Stimulated activated memory B cell treated with anti-CD40 and anti-IgM and Interleukin-4, amounts not matched to agents 10 μg/mL and 1 μg/mL and 100 μg/mL, for 72 hours (primary cell): ENCODE measurements around the gene TRABD2A.
A peak's percentile ranks its signal among the peaks of the same experiment; 100 is the strongest.

Experiments used
- ATAC-seq: fragments of 150-1000 bp; cut with Tn5 transposase; 2 replicates; pipeline ENCODE4 v1.10.0; 2021
- H3K27ac Mint-ChIP-seq: one replicate; pipeline ENCODE4 v1.8.0; 2022; ENCODE audit warnings: mild to moderate bottlenecking, mixed read lengths
- H3K27me3 Mint-ChIP-seq: one replicate; pipeline ENCODE4 v1.8.0; 2022; ENCODE audit warnings: mixed read lengths
- H3K36me3 Mint-ChIP-seq: one replicate; pipeline ENCODE4 v1.8.0; 2022; ENCODE audit warnings: mixed read lengths
- H3K4me1 Mint-ChIP-seq: one replicate; pipeline ENCODE4 v1.8.0; 2022; ENCODE audit warnings: mixed read lengths
- H3K4me3 Mint-ChIP-seq: one replicate; pipeline ENCODE4 v1.8.0; 2022; ENCODE audit warnings: mild to moderate bottlenecking, moderate library complexity, mixed read lengths
- H3K9me3 Mint-ChIP-seq: one replicate; pipeline ENCODE4 v1.8.0; 2022; ENCODE audit warnings: mixed read lengths

The TRABD2A gene

DNA sequence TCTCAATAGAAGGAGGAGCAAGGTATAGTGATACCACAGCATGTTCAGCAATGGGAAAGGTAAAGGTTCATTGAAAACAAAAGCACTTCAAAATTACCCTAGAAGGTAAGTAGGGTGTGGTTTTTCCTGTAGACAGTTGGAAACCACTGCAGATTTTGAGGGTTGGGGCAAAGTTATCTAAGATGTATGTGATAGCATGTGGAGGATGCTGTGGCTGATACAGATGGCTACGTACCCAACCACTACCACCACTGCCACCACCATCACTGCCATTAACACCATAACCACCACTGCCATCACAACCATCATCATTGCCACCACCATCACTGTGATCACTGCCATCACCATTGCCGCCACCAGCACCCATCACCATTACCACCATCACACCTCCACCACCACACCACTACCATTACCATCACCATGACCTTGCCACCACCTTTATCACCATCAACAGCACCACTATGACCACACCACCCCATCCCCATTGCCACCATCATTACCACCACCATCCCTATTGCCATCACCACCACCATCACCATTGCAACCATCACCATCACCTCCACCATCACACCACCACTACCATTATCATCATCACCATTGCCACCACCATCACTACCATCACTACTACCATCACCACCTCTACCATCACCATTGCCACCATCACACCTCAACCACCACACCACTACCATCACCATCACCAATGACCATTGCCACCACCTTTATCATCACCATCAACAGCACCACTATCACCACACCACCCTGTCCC, 28.2 kb upstream of the TRABD2A start:
- no peak overlapping the region for H3K4me3 Mint-ChIP-seq
- peaks cover 39% of the 10 kb centered on the region for H3K4me1 Mint-ChIP-seq
- H3K9me3 Mint-ChIP-seq = peaks cover 11% of the 10 kb centered on the region

DNA sequence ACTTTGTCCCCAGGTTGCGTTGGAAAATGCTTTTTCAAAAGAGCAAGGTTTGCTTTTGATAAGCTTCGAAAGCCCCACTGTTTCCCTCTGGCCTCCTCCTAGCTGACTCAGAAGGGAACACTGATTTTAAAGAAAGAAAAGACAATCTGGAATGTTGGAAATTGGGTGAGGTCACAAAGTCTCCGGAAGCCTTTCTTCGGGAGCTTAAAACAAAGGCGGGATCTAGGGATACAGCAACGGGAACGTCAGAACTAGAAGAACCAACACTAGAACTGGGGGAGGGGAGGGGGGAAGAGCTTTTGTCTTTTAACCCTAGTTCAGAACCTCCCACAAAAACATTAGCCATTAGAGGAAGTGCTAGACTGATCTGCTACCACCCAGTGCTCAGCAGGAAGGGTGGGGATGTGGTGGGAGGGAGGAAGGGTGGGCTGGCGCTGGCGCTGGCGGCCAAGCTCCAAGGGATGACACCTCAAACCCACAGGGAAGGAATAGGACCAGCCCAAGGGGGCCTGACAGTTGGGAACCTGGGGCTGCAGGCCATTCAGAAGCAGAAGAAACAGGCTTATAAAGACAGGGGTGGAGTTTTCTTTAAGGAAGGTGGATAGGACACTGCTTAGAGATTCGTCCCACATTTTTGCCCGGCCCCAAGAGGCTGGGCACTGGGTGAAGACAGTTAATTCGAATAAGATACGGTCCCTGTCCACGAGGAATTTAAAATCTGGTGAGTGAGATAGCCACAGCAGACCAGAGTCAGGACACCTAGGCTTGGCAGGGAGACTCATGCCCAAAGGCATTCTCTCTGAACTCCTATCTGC, 26.2 kb upstream of the TRABD2A start:
- Mint-ChIP-seq H3K4me3 (peak overlapping the region; percentile 99), H3K36me3 (peaks cover 42% of the 10 kb centered on the region), H3K9me3 (peaks cover 11% of the 10 kb centered on the region), H3K27ac (peak overlapping the region; percentile 96), H3K4me1 (peaks cover 39% of the 10 kb centered on the region), H3K27me3 (no peaks in the 10 kb centered on the region)
- ATAC-seq = peak; percentile 65

More for the DNA sequence above, 28.2 kb upstream of the TRABD2A start:
- ATAC-seq = no peak
- H3K36me3 Mint-ChIP-seq = peaks cover 42% of the 10 kb centered on the region
- H3K27ac Mint-ChIP-seq = no peak overlapping the region
- H3K27me3 Mint-ChIP-seq = no peaks in the 10 kb centered on the region

DNA sequence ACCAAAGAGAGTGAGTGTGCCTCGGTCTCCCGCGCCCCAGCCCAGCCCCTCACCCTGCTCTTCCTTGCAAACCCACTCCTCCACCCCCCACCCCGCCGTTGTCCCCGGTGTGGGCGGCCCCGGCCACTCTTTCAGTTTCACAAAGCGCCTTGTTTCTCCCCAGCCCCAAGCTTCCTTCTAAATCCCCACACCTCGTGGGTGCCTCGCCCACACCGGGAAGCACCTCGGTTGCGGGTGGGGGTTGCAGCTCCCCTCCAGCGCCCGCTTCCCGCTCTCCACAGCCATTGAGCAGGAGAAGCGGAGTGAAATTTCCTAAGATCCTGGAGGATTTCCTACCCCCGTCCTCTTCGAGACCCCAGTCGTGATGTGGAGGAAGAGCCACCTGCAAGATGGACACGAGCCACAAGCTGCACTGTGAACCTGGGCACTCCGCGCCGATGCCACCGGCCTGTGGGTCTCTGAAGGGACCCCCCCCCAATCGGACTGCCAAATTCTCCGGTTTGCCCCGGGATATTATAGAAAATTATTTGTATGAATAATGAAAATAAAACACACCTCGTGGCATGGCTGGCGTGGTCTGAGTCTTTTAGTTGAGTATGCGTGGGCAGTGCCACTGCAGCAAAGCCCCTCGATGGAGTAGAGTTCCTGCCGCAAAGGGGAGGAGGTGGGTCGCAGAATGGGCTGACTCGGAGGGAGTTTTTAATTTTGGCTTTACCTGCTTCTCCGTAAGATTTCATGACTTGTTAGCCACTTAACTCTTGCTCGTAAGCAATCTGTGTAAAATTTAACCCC, 25.4 kb upstream of the TRABD2A start:
- Mint-ChIP-seq H3K4me1 (peaks cover 44% of the 10 kb centered on the region), H3K4me3 (peak overlapping the region; percentile 99), H3K27ac (peak overlapping the region; percentile 96), H3K9me3 (peaks cover 11% of the 10 kb centered on the region), H3K36me3 (peaks cover 42% of the 10 kb centered on the region), H3K27me3 (no peaks in the 10 kb centered on the region)
- peak; percentile 54 for ATAC-seq

DNA sequence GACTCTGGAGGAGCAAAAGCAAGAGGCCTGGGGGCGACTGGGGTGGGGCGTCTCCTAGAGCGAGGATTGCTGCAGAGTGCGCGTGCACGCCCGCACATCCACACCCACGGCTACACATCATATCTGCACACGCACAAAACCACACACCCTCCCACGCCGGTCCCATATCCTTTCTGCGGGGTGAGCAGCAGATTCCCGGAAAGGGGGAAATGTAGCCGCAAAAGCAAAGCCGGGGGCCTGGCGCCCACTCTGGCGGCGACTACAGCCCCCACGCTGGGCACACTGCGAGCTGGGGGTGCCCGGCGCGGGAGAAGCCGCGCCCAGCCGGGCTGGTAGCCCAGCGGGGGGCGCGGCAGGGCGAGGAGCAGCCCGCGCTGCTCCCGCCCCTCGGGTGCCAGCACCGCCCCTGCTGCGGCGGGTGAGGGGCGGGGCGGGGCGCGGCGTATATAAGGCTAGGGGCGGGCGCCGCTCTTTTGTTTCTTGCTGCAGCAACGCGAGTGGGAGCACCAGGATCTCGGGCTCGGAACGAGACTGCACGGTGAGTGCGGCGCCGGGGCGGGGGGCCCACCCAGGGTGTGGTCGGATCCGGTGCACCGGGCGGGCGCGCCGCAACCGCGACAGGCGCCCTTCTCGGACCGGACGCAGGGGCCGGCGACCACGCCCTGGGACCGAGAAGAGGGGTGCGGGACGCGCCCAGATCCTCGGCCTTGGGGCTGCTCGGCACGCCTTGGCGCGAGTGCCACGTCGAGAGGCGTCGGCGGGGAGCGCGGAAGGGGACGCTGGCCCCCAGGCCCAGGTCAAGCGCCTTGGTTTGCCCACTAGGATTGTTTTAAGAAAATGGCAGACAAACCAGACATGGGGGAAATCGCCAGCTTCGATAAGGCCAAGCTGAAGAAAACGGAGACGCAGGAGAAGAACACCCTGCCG, 24.6 kb upstream of the TRABD2A start, which contains the start of gene TMSB10:
Gene TMSB10 (plus strand): TSS at position 476 of the 927 bp plus-strand sequence.
- H3K9me3 Mint-ChIP-seq = peaks cover 11% of the 10 kb centered on the region
- H3K36me3 Mint-ChIP-seq = peaks cover 42% of the 10 kb centered on the region
- H3K4me3 Mint-ChIP-seq = peak within 1 kb of the TSS; percentile 99
- peak within 1 kb of the TSS; percentile 96 for H3K27ac Mint-ChIP-seq
- H3K4me1 Mint-ChIP-seq = peaks cover 52% of the 10 kb centered on the region
- no peaks in the 10 kb centered on the region for H3K27me3 Mint-ChIP-seq
- ATAC-seq = peak; percentile 91

DNA sequence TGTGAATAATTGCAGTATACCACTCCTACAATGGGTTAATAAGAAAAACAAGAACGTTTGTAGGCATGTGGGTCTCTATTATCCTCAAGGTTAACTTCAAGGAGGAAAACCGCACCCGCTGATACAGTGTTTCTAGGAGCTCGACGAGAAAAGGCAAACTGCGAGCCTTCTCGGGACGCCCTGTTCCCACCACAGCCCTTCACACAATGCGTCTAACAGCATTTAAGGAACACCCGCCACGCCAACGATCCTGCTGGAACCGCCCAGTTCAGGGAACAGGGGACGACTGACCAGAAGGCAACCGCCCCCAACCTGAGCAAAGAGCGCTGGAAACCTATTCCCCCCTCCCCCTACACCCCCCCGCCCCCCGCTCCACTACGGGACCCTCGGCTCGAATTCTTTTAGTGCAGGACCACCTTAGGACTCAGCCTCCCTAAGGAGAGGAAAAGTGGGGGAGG, 23.9 kb upstream of the TRABD2A start:
- ATAC-seq = no peak
- peaks cover 8% of the 10 kb centered on the region for H3K9me3 Mint-ChIP-seq
- no peaks in the 10 kb centered on the region for H3K27me3 Mint-ChIP-seq
- peak overlapping the region; percentile 96 for H3K27ac Mint-ChIP-seq
- peaks cover 38% of the 10 kb centered on the region for H3K36me3 Mint-ChIP-seq
- H3K4me3 Mint-ChIP-seq = peak overlapping the region; percentile 99
- peaks cover 48% of the 10 kb centered on the region for H3K4me1 Mint-ChIP-seq

DNA sequence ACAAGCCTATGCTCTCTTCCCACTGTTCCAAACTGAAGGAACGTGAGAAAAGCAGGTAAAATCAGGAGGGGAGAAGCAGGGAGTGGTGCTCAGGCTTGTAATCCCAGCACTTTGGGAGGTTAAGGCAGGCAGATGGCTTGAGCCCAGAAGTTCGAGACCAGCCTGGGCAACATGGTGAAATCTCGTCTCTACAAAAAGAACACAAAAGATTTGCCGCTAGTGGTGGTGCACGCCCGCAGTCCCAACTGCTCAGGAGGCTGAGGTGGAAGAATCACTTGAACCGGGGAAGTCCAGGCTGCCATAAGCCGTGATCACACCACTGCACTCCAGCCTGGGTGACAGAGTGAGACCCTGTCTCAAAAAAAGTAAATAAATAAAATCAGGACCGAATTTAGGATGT, 23.3 kb upstream of the TRABD2A start:
- H3K9me3 Mint-ChIP-seq = peaks cover 2% of the 10 kb centered on the region
- peaks cover 42% of the 10 kb centered on the region for H3K4me1 Mint-ChIP-seq
- no peaks in the 10 kb centered on the region for H3K27me3 Mint-ChIP-seq
- ATAC-seq = no peak
- H3K36me3 Mint-ChIP-seq = peaks cover 32% of the 10 kb centered on the region
- H3K4me3 Mint-ChIP-seq = peak overlapping the region; percentile 99
- H3K27ac Mint-ChIP-seq = peak overlapping the region; percentile 96

DNA sequence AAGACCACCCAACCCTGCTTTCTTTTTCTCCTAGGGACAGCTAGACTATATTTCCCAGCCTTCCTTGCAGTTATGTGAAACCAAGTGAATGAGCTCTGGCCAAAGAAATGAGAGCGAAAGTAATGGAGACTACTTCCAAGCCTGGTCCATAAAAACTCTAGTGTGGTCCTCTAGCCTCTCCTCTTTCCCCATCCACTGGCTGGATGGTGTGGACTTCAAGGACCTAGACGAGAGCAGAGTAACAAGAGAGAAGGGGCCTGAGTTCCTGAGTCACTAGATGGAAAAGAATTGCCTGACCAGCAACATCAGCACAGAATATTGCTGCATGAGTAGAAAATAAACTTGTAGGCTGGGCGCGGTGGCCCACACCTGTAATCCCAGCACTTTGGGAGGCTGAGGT, 21.6 kb upstream of the TRABD2A start:
- Mint-ChIP-seq H3K36me3 (peaks cover 16% of the 10 kb centered on the region), H3K4me3 (no peak overlapping the region), H3K27ac (no peak overlapping the region), H3K9me3 (no peaks in the 10 kb centered on the region), H3K27me3 (no peaks in the 10 kb centered on the region), H3K4me1 (peaks cover 39% of the 10 kb centered on the region)
- ATAC-seq = no peak

DNA sequence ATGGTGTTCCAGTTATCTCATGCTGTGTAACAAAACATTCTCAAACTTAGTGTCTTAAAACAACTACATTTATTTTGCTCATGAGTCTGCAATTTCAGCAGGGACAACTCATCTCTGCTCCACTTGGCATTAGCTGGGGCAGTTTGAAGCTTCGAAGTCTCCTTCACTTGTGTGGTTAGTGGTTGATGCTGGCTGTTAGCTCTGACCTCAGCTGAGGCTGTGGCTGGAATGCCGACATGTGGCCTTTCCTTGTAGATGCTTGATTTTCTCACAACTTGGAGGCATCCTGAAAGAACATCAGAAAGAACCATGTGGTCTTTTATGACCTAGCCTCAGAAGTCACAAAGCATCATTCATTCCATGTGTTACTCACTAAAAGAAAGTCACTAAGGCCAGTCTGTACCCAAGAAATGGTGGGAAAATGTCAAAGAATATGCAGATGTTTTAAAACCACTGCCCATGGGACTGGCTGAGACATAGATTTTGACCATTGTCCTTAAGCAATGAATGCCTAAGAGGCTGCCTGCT, 20.8 kb upstream of the TRABD2A start:
- peak overlapping the region; percentile 17 for H3K27ac Mint-ChIP-seq
- peaks cover 36% of the 10 kb centered on the region for H3K4me1 Mint-ChIP-seq
- no peak overlapping the region for H3K4me3 Mint-ChIP-seq
- ATAC-seq = no peak
- peaks cover 7% of the 10 kb centered on the region for H3K36me3 Mint-ChIP-seq
- no peaks in the 10 kb centered on the region for H3K9me3 Mint-ChIP-seq
- no peaks in the 10 kb centered on the region for H3K27me3 Mint-ChIP-seq

DNA sequence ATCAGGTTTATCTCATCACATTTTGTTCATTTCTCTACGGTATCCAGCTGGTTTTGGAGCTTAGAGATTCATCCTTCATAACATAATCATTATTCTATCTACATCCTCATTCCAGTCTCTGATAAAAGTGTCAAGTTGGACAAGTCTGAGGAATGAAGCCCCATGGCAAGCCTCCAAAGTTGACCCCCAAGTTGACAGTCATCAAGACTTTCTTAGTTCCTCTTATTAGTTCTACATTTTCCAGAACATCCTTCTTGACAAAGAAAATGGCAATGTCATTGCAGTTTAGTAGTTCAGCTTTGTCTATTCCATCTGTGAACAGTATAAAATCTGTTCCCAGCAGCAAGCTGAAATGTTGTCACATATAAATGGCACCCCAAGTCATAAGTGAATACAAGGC, 20.1 kb upstream of the TRABD2A start:
- peaks cover 39% of the 10 kb centered on the region for H3K4me1 Mint-ChIP-seq
- peaks cover under 1% of the 10 kb centered on the region for H3K36me3 Mint-ChIP-seq
- H3K9me3 Mint-ChIP-seq = no peaks in the 10 kb centered on the region
- no peak overlapping the region for H3K4me3 Mint-ChIP-seq
- H3K27ac Mint-ChIP-seq = peak overlapping the region; percentile 17
- no peaks in the 10 kb centered on the region for H3K27me3 Mint-ChIP-seq
- ATAC-seq = no peak

DNA sequence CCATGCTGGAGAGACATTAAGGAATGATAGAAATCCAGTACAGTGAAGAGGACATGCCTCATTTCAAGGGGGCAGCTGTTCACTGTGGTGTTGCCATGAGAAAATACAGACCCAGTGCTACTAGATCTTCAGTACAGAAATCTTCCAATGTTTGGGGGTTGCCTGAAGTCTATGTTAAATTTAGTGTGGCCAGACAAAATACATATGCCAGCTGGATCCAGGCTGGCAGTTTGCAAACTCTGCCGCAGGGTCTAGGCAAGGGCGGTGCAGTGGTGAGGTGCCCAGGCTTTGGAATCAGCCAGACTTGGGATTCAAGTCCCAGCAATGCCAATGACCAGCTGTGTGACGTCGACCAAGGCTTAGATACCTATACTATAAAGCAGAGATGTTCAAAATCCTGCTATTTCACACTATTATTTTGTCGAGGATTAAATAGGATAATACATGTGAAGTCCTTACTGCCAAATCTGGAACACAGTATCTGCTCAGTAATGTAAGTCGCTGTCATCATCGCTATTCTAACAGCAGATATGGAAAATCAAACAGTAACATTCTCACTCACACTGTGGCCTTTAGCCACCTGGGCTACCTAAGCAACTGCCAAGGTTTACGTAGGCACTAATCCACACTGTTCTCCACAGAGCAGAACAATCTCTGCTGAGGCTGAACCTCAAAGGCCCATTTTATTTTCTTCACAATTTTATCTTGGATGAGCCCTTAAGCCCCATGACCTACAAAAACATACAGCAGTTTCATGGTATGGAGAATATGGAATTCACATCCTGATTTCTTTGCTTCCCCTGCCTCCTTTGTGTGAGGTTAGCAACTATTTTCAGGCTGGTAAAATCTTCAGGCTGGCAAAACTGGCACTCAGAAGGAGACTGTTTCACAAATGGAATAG, 18.7 kb upstream of the TRABD2A start:
- peak overlapping the region; percentile 89 for H3K27ac Mint-ChIP-seq
- no peaks in the 10 kb centered on the region for H3K9me3 Mint-ChIP-seq
- no peaks in the 10 kb centered on the region for H3K27me3 Mint-ChIP-seq
- no peaks in the 10 kb centered on the region for H3K36me3 Mint-ChIP-seq
- no peak for ATAC-seq
- H3K4me3 Mint-ChIP-seq = no peak overlapping the region
- peaks cover 53% of the 10 kb centered on the region for H3K4me1 Mint-ChIP-seq

DNA sequence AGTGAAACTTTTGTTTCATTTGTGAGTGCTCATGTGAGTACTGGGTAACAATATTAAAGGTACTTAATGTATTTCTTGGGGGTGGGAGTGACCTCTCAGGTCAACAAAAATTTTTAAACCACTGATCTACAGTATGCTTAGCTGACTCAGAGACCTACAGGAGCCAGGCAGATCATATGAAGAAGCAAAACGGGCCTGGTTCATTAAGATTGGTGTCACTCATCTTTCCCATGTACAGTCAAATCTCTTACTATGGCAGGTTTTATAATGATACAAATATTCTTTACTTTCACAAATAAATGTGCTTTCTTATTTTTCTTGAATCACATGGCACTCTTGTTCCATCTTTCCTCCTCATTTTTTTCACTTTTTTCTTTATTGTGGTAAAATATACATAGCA, 16.9 kb upstream of the TRABD2A start:
- no peak for ATAC-seq
- H3K4me3 Mint-ChIP-seq = no peak overlapping the region

DNA sequence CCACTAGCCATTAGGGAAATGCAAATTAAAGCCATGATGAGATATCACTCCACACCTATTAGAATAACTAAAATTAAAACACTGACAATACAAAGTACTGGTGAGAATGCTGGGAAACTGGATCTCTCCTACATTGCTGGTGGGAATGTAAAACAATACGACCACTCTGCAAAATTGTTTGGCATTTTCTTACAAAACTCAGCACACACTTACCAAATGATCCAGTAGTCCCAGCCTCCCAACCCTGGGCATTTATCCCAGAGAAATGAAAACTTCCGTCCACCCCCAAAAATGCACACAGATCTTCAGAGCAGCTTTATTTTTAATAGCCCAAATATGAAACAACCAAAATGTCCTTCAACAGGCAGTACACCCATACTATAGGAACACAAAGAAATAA, 15.7 kb upstream of the TRABD2A start:
- Mint-ChIP-seq H3K36me3 (no peaks in the 10 kb centered on the region), H3K4me1 (peaks cover 60% of the 10 kb centered on the region), H3K4me3 (no peak overlapping the region), H3K27me3 (no peaks in the 10 kb centered on the region), H3K9me3 (no peaks in the 10 kb centered on the region), H3K27ac (peak overlapping the region; percentile 73)
- no peak for ATAC-seq

More for the DNA sequence above, 16.9 kb upstream of the TRABD2A start:
- Mint-ChIP-seq H3K27me3 (no peaks in the 10 kb centered on the region), H3K4me1 (peaks cover 62% of the 10 kb centered on the region), H3K27ac (peak overlapping the region; percentile 89), H3K36me3 (no peaks in the 10 kb centered on the region), H3K9me3 (no peaks in the 10 kb centered on the region)
